ENCODE results near the gene FBN3. TPM values are rescaled to one million over a fixed set of nuclear protein-coding genes. Genes with fewer than 3 reads are reported as not detected.

The FBN3 gene
- total RNA-seq, 4 donors from 2014 or later: 0.06 to 32.8 TPM; not detected in 2

DNA sequence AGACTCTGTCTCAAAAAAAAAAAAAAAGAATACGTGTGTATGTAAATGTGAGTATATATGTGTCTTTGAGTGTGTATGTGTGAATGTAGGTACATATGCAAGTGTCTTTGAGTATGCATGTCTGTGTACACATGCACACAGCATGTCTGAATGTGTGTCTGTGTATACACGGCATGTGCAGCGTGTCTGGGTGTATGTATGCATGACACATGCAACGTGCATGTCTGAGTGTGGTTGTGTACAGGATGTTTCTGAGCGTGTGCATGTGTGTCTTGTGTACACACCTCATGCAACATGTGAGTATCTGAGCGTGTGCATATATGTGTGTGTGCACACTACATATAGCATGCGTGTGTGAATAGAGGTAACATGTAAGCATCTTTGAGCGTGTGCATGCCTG, 20.8 kb downstream of the FBN3 start:
- H3K4me3 ChIP-seq: no peak overlapping the region
- no peaks in the 10 kb centered on the region for H3K36me3 ChIP-seq
- intact Hi-C loops (cut with DNase I; ENCODE audit: low total_unique reads): no loop called here
- no peak for DNase-seq
- H3K9me3 ChIP-seq: no peaks in the 10 kb centered on the region
- no peaks in the 10 kb centered on the region for H3K4me1 ChIP-seq
- H3K27me3 ChIP-seq: no peaks in the 10 kb centered on the region
- no peak overlapping the region for H3K27ac ChIP-seq
- no peak for TF ChIP-seq POLR2A (IDR thresholded peaks at IDR 0.05)
- TF ChIP-seq, protein P1, sequence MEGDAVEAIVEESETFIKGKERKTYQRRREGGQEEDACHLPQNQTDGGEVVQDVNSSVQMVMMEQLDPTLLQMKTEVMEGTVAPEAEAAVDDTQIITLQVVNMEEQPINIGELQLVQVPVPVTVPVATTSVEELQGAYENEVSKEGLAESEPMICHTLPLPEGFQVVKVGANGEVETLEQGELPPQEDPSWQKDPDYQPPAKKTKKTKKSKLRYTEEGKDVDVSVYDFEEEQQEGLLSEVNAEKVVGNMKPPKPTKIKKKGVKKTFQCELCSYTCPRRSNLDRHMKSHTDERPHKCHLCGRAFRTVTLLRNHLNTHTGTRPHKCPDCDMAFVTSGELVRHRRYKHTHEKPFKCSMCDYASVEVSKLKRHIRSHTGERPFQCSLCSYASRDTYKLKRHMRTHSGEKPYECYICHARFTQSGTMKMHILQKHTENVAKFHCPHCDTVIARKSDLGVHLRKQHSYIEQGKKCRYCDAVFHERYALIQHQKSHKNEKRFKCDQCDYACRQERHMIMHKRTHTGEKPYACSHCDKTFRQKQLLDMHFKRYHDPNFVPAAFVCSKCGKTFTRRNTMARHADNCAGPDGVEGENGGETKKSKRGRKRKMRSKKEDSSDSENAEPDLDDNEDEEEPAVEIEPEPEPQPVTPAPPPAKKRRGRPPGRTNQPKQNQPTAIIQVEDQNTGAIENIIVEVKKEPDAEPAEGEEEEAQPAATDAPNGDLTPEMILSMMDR (IDR thresholded peaks at IDR 0.05): no peak

DNA sequence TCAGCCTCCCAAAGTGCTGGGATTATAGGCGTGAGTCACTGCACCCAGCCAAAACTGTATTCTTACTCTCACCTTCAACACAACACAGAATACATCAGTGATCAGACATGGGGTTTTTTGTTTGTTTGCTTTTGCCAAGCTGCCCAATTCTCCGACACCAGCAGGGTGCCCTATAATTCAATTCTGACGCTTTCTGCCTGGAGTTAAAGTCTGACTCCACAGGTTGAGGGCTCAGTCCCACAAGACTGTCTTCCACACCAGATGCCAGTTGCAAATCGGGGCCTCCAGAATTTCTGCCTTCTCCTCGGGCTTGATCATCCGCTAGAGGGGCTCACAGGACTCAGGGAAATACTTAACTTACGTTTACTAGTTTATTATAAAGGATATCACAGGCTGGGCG, 22.1 kb downstream of the FBN3 start:
- no peaks in the 10 kb centered on the region for H3K36me3 ChIP-seq
- no peaks in the 10 kb centered on the region for H3K27me3 ChIP-seq
- H3K27ac ChIP-seq: no peak overlapping the region
- intact Hi-C loops (cut with DNase I; ENCODE audit: low total_unique reads): no loop called here
- TF ChIP-seq, protein P1 (IDR thresholded peaks at IDR 0.05): no peak
- no peak for TF ChIP-seq POLR2A (IDR thresholded peaks at IDR 0.05)
- H3K9me3 ChIP-seq: no peaks in the 10 kb centered on the region
- H3K4me3 ChIP-seq: no peak overlapping the region
- H3K4me1 ChIP-seq: no peaks in the 10 kb centered on the region
- DNase-seq: no peak

GRCh38 chr19:8126511-8126910, 22.9 kb downstream of the FBN3 start:
- H3K9me3 ChIP-seq: no peaks in the 10 kb centered on the region
- no peak for DNase-seq
- no peaks in the 10 kb centered on the region for H3K27me3 ChIP-seq
- H3K27ac ChIP-seq: no peak overlapping the region
- intact Hi-C loops (cut with DNase I; ENCODE audit: low total_unique reads): no loop called here
- TF ChIP-seq, protein P1 (IDR thresholded peaks at IDR 0.05): no peak
- no peak for TF ChIP-seq POLR2A (IDR thresholded peaks at IDR 0.05)
- H3K36me3 ChIP-seq: no peaks in the 10 kb centered on the region
- H3K4me1 ChIP-seq: no peaks in the 10 kb centered on the region
- H3K4me3 ChIP-seq: no peak overlapping the region

DNA sequence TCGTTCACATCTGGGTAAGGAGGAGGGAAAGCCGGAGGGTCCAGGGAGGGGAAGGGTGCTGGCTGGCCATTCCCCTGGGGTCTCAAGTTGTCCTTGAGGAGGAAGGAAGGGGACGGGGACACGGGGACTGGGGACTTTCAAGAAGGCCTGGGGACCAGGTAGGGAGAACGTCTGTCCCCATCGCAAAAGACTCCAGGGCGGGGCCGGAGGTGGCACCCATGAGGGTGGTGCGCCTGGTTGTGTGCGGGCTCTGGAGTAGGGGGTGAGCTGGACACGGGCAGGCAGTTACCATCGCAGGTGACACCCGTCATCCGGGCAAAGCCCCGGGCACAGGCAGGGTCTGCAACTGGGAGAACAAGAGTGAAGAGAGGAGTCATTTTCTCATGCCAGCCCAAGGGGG, 23.4 kb downstream of the FBN3 start:
- TF ChIP-seq, protein P1 (IDR thresholded peaks at IDR 0.05): no peak
- TF ChIP-seq POLR2A (IDR thresholded peaks at IDR 0.05): no peak
- Histone ChIP-seq H3K4me1 (no peaks in the 10 kb centered on the region), H3K36me3 (no peaks in the 10 kb centered on the region), H3K9me3 (no peaks in the 10 kb centered on the region), H3K27ac (no peak overlapping the region), H3K4me3 (no peak overlapping the region), H3K27me3 (no peaks in the 10 kb centered on the region)
- no peak for DNase-seq
- intact Hi-C loops (cut with DNase I; ENCODE audit: low total_unique reads): no loop called here

DNA sequence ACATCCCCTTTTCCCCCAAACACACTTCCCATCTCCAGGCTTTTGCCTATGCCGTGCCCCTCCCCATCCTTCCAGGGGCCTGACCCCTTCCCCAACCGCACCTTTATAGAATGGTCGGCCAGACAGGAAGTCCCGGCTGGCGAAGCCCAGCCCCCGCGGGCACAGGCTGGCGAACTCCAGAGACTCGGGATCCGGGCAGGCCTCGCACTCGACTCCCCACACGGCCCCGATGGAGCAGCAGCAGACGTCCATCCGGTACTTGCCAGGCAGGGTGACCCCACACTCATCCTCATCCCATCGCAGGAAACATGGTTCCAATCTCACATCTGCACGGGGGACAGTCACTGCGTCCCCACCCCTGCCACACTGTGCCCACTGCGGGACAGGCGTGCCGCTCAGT, 25.7 kb downstream of the FBN3 start:
- Histone ChIP-seq H3K4me1 (no peaks in the 10 kb centered on the region), H3K27ac (no peak overlapping the region), H3K9me3 (no peaks in the 10 kb centered on the region), H3K4me3 (no peak overlapping the region), H3K36me3 (no peaks in the 10 kb centered on the region), H3K27me3 (no peaks in the 10 kb centered on the region)
- intact Hi-C loops (cut with DNase I; ENCODE audit: low total_unique reads): no loop called here
- DNase-seq: no peak
- TF ChIP-seq POLR2A (IDR thresholded peaks at IDR 0.05): no peak
- TF ChIP-seq, protein P1 (IDR thresholded peaks at IDR 0.05): no peak
